ENCODE measurements around the gene PRKG1.

DNA sequence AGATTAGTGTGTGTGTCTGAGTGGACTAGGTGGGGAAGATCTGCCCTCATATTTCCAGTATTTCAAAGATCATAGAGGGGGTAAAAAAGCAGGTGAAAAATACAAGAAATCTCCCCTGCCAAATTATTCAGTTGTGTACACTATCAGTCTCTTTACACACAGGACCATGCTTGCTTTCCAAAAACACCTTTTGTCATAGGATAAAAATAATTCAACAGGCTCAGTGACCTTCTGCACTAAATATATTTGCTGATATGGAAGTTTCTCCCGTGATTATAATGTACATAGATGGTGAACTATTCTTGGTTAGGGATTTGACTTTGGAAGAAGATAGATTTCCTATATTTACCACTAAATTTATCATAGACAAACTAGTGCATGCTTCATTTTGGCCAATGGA lies 649.8 kb downstream of the PRKG1 start:
- TF ChIP-seq EGR1 (IDR thresholded peaks at IDR 0.05) (no peak), NFIC (IDR thresholded peaks at IDR 0.05) (no peak), EP300 (IDR thresholded peaks at IDR 0.05; ENCODE audit: borderline replicate concordance) (no peak), RAD21 (IDR thresholded peaks at IDR 0.05; ENCODE audit: low read depth) (no peak), TCF12 (IDR thresholded peaks at IDR 0.05; ENCODE audit: low read depth) (no peak), CREB1 (IDR thresholded peaks at IDR 0.05; ENCODE audit: low read depth) (no peak), TEAD4 (IDR thresholded peaks at IDR 0.05) (no peak), FOXM1 (IDR thresholded peaks at IDR 0.05; ENCODE audit: borderline replicate concordance, low read depth) (no peak), YY1 (IDR thresholded peaks at IDR 0.05; ENCODE audit: low read depth) (no peak)

Data from Ishikawa (cell line).